Vagina (tissue), 2 donors: ENCODE results near the gene RAMACL.

Experiments
- CTCF ChIP-seq, 3 experiments: fragments of 450-650 bp in 2 of 3; fragments of 200-600 bp in 1 of 3; sonication (generic) in 1 of 3; IDR thresholded peaks; one replicate each; pipeline ENCODE4 v1.5.1; 2017 to 2019; ENCODE audit warnings: antibody characterized with exemption in 3 of 3, mild to moderate bottlenecking in 2 of 3, moderate library complexity in 2 of 3
- POLR2AphosphoS5 ChIP-seq, 2 donors: sonication (generic); formaldehyde crosslinking; IDR thresholded peaks; one replicate each; pipeline ENCODE4 v1.9.0; 2017; ENCODE audit warnings: antibody characterized with exemption in 2 of 2, mild to moderate bottlenecking in 2 of 2, low read depth in 1 of 2; ENCODE audit not compliant: insufficient read depth in 1 of 2

- no peak for TF ChIP-seq CTCF (IDR thresholded peaks at IDR 0.05)
- TF ChIP-seq POLR2AphosphoS5 (IDR thresholded peaks at IDR 0.05; ENCODE audit: insufficient read depth in 1 of 2, low read depth in 1 of 2), result peak; percentile 25 to 83
Observed at GRCh38 chr6:166575205-166575604, 11.3 kb downstream of the RAMACL start.
